Coronary artery (tissue), 2 donors: ENCODE data around the gene KIRREL3.

Experiments used
- DNase-seq: peaks from one replicate; pipeline ENCODE4 v3.0.0-alpha.2; 2017; ENCODE audit warnings: low spot score
- H3K27ac ChIP-seq, 2 donors: fragments of 200-600 bp; sonication (generic); one replicate each; pipeline ENCODE4 v1.5.1; 2016 to 2019
- H3K4me3 ChIP-seq: fragments of 200-600 bp; sonication (generic); 2 replicates; pipeline ENCODE4 v1.5.1; 2016; ENCODE audit warnings: mild to moderate bottlenecking, moderate library complexity
- TF ChIP-seq, protein P1 (sequence below): fragments of 200-600 bp; sonication (generic); IDR thresholded peaks from one replicate; pipeline ENCODE4 v1.5.1; 2019; ENCODE audit warnings: antibody characterized with exemption

KIRREL3 gene

GRCh38 chr11:126817523-126818450 is 182.8 kb downstream of the KIRREL3 start:
- no peak overlapping the region for H3K4me3 ChIP-seq

GRCh38 chr11:126817096-126817495 is 183.5 kb downstream of the KIRREL3 start:
- Histone ChIP-seq H3K4me3 (no peak overlapping the region), H3K27ac (no peak overlapping the region)
- TF ChIP-seq, protein P1, sequence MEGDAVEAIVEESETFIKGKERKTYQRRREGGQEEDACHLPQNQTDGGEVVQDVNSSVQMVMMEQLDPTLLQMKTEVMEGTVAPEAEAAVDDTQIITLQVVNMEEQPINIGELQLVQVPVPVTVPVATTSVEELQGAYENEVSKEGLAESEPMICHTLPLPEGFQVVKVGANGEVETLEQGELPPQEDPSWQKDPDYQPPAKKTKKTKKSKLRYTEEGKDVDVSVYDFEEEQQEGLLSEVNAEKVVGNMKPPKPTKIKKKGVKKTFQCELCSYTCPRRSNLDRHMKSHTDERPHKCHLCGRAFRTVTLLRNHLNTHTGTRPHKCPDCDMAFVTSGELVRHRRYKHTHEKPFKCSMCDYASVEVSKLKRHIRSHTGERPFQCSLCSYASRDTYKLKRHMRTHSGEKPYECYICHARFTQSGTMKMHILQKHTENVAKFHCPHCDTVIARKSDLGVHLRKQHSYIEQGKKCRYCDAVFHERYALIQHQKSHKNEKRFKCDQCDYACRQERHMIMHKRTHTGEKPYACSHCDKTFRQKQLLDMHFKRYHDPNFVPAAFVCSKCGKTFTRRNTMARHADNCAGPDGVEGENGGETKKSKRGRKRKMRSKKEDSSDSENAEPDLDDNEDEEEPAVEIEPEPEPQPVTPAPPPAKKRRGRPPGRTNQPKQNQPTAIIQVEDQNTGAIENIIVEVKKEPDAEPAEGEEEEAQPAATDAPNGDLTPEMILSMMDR = no peak
- no peak for DNase-seq

More at GRCh38 chr11:126817523-126818450, 182.8 kb downstream of the KIRREL3 start:
- DNase-seq = no peak
- no peak overlapping the region for H3K27ac ChIP-seq
- TF ChIP-seq, protein P1 = no peak

DNA sequence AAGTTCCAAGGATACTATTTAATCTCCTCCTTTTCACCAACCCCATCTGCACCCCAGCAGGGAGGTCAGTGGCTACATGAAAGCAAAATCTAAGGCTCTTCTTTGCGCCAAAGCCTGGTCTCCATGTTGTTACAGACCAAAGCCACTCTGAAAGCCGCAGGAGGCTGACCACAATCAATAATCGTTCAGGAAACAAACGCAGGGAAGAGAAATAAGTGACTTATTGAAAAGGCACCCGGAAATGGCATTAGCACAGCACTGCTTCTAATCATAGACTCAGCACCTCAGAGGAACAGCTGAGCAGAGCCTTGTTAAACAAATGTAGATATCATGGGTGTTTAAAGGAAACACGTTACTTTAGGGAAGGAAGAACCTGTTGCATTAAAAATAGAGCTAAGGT is 183.9 kb downstream of the KIRREL3 start:
- Histone ChIP-seq H3K4me3 (no peak overlapping the region), H3K27ac (no peak overlapping the region)
- no peak for DNase-seq
- TF ChIP-seq, protein P1 = no peak

DNA sequence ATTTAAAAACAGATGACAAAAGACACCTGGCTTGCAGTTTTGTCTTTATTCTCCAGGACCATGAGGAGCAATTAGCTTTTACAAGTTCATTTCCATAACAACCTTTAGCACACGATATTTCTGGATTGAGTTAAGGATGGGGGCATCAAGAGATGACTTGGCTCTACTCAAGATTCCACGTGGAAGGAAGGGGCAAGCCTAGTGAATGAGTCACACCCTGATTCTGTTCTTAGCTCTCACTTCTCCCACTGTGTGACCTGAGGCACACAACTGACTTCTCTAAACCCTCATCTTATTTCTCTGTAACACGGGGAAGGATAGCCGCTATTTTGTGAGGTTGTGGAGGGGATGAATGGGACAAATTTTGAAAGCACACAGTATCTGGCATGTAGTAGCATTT is 185.5 kb downstream of the KIRREL3 start:
- TF ChIP-seq, protein P1 = no peak
- no peak overlapping the region for H3K4me3 ChIP-seq
- no peak for DNase-seq
- no peak overlapping the region for H3K27ac ChIP-seq

DNA sequence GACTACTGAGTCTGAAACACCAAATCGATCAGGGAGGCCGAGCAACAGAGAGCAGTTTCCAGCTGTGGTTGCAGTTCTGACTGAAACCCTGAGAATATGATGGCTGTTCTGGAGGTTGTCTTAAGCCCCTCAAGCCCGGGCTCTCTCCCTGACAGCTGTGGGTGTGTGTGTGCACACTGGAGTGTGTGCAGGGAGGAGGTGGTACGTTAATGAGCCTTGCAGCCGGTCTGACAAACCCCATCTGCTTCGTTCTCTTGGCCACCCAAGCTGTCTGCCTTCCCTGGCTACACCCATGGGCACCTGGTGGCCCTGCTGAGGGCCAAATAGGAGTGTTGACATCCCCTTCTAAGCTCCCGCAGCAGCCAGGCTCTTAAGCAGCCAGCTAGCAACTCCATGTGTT is 189.8 kb downstream of the KIRREL3 start:
- TF ChIP-seq, protein P1 = no peak
- no peak overlapping the region for H3K27ac ChIP-seq
- no peak for DNase-seq
- no peak overlapping the region for H3K4me3 ChIP-seq

DNA sequence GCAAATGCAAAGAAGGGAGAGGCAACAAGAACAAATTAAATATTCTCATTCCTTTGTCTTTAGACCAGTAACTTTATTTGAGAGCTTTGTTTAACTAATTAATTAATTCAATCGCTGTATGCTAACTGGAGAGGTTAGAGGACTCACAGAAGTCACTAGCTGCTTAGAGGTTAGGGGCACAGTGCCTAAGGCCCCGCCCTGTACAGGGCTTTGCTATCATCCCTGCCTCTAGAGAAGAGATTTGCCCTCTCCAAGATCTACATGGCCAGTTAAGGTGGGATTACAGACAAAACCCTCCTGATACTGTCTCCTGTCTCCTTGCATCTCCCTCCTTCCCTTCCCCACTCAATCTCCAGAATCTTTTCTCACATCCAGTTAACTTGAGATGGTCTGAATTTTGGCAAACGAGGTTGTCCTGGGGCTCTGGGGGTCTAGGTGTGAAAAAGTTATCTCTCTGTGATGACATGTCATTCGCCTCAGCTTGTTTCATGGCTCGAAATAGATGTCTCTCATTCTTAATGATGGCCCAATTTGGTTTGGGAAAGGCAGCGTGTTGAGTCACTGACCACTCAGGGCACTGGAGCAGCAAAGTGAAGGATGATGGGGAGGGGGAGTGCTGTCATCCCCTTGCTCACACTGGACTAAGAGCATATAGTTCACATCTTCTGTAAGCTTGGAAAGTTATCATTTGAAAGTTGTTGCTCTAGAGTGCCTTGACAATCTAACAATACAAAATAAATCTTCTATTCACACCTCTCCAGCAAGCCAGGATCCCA is 190.9 kb downstream of the KIRREL3 start:
- H3K27ac ChIP-seq = no peak overlapping the region
- TF ChIP-seq, protein P1 = no peak
- no peak overlapping the region for H3K4me3 ChIP-seq
- no peak for DNase-seq
